K562 (cell line): Measurements from ENCODE around the gene DIP2C. TPM values are rescaled to one million over a fixed set of nuclear protein-coding genes. Genes with fewer than 3 reads are reported as not detected.

Experiments used
- ATAC-seq: fragments of 200-7000 bp; cut with Tn5 transposase; 3 replicates; pipeline ENCODE4 v1.9.1; 2020; ENCODE audit warnings: moderate library complexity
- BruUV-seq: library from RNA; stranded (reverse); fragments of 400-500 nt; replicated peaks from 2 replicates; lab custom pipeline; 2021; lab: Mats Ljungman, UMichigan
- CTCF ChIA-PET: fragments of 300-600 bp; formaldehyde crosslinking; extraction: SDS; loops from one replicate; lab custom pipeline; 2021; ENCODE audit warnings: low intra/inter-chr PET ratio; lab: Yijun Ruan, JAX
- POLR2A ChIA-PET: fragments of 300-600, 350-650 bp; sonication (Branson Sonifier 250); formaldehyde crosslinking; extraction: SDS; loops from one replicate; lab custom pipeline; 2021; ENCODE audit warnings: antibody characterized with exemption, inconsistent platforms; lab: Yijun Ruan, JAX
- DNase-seq, 4 experiments: peaks; one replicate each; pipeline versions ENCODE4 v3.0.0 to v3.0.0-alpha.2; 2011 to 2018; ENCODE audit warnings: low spot score in 3 of 4, mixed read lengths in 3 of 4; ENCODE audit errors: extremely low read depth in 1 of 4
- FAIRE-seq: peaks from 2 replicates; lab custom pipeline; 2011; peaks lifted over from hg19 to GRCh38; lab: Jason Lieb, UNC
- H2AFZ ChIP-seq: 2 replicates; pipeline ENCODE4 v1.6.0; 2011; ENCODE audit warnings: low read depth, low read length, control low read depth, inconsistent platforms
- H3K27ac ChIP-seq: fragments of 200-600 bp; 3 replicates; pipeline ENCODE4 v1.8.0; 2011; ENCODE audit warnings: low read depth, mild to moderate bottlenecking, control low read depth, inconsistent platforms, low read length, moderate library complexity, mixed read lengths; ENCODE audit errors: extremely low read depth
- H3K27me3 ChIP-seq, 2 experiments: fragments of 300-600 bp in 1 of 2; 2 replicates in 1 of 2; 3 replicates in 1 of 2; pipeline versions ENCODE4 v1.6.0 to v1.8.0; 2011; ENCODE audit warnings: inconsistent platforms in 2 of 2, low read length in 2 of 2, mild to moderate bottlenecking in 1 of 2, mixed read lengths in 1 of 2, moderate library complexity in 1 of 2; ENCODE audit not compliant: control insufficient read depth in 2 of 2, insufficient read depth in 2 of 2
- H3K36me3 ChIP-seq: fragments of 300-600 bp; 3 replicates; pipeline ENCODE4 v1.8.0; 2011; ENCODE audit warnings: mild to moderate bottlenecking, low read length, inconsistent platforms; ENCODE audit not compliant: control insufficient read depth, insufficient read depth
- H3K4me1 ChIP-seq, 2 experiments: fragments of 200-600 bp in 1 of 2; replicated peaks in 1 of 2; 2 replicates in 1 of 2; 3 replicates in 1 of 2; pipeline versions ENCODE4 v1.5.1 to v1.8.0; 2011; ENCODE audit warnings: inconsistent platforms in 2 of 2, low read length in 2 of 2, mild to moderate bottlenecking in 1 of 2, mixed read lengths in 1 of 2, moderate library complexity in 1 of 2; ENCODE audit not compliant: control insufficient read depth in 2 of 2, insufficient read depth in 2 of 2
- H3K4me2 ChIP-seq: 2 replicates; pipeline ENCODE4 v1.6.1; 2011; ENCODE audit warnings: low read length, control low read depth, inconsistent platforms, mixed read lengths; ENCODE audit not compliant: insufficient read depth
- H3K4me3 ChIP-seq: fragments of 200-600 bp; sonication (generic), shearing (Covaris generic); 2 replicates; pipeline ENCODE4 v1.5.1; 2016; ENCODE audit warnings: control low read depth, inconsistent platforms
- H3K79me2 ChIP-seq: fragments of 200-600 bp; 3 replicates; pipeline ENCODE4 v1.8.0; 2011; ENCODE audit warnings: low read length, inconsistent platforms; ENCODE audit not compliant: control insufficient read depth, insufficient read depth
- H3K9ac ChIP-seq, 2 experiments: 2 replicates each; pipeline versions ENCODE4 v1.6.0 to v1.6.1; 2011; ENCODE audit warnings: low read depth in 2 of 2, low read length in 2 of 2, control low read depth in 1 of 2, inconsistent platforms in 1 of 2, mild to moderate bottlenecking in 1 of 2, mixed read lengths in 1 of 2; ENCODE audit not compliant: insufficient read depth in 1 of 2
- H3K9me1 ChIP-seq: one replicate; pipeline ENCODE4 v1.6.0; 2011; ENCODE audit warnings: inconsistent platforms, mild to moderate bottlenecking, low read length, moderate library complexity; ENCODE audit not compliant: control insufficient read depth, insufficient read depth
- H3K9me3 ChIP-seq: replicated peaks from 2 replicates; pipeline ENCODE4 v1.5.1; 2011; ENCODE audit warnings: low read depth, low read length, inconsistent platforms; ENCODE audit not compliant: control insufficient read depth, insufficient read depth
- H4K20me1 ChIP-seq: replicated peaks from 2 replicates; pipeline ENCODE4 v1.6.1; 2011; ENCODE audit warnings: low read length, inconsistent platforms, mixed read lengths; ENCODE audit not compliant: control insufficient read depth, insufficient read depth
- CREB1 ChIP-seq, 2 experiments: sonication (generic) in 1 of 2; formaldehyde crosslinking in 1 of 2; IDR thresholded peaks; 2 replicates each; pipeline versions ENCODE4 v1.6.1 to v1.8.0; 2012 to 2022; ENCODE audit warnings: inconsistent platforms in 1 of 2, mild to moderate bottlenecking in 1 of 2, missing genetic modification reagents in 1 of 2, moderate library complexity in 1 of 2
- E2F6 ChIP-seq, 2 experiments: IDR thresholded peaks; 2 replicates each; pipeline ENCODE4 v1.6.1; 2011; ENCODE audit warnings: borderline replicate concordance in 1 of 2, control low read depth in 1 of 2, low read depth in 1 of 2, low read length in 1 of 2, mild to moderate bottlenecking in 1 of 2, mixed read lengths in 1 of 2, moderate library complexity in 1 of 2; ENCODE audit not compliant: insufficient read depth in 1 of 2, insufficient read length in 1 of 2, poor library complexity in 1 of 2, severe bottlenecking in 1 of 2; ENCODE audit errors: extremely low read depth in 1 of 2
- GTF3C2 ChIP-seq: IDR thresholded peaks from 3 replicates; pipeline ENCODE4 v1.6.1; 2011; ENCODE audit warnings: borderline replicate concordance, mild to moderate bottlenecking, moderate library complexity; ENCODE audit not compliant: insufficient read length; ENCODE audit errors: extremely low read depth
- HDAC8 ChIP-seq: fragments of 450-650 bp; IDR thresholded peaks from 2 replicates; pipeline ENCODE4 v1.6.1; 2016; ENCODE audit warnings: mild to moderate bottlenecking, missing genetic modification characterization, moderate library complexity, missing compliant biosample characterization
- L3MBTL2 ChIP-seq: fragments of 450-650 bp; IDR thresholded peaks from 2 replicates; pipeline ENCODE4 v1.6.1; 2016; ENCODE audit warnings: mild to moderate bottlenecking, moderate library complexity
- NBN ChIP-seq: fragments of 450-650 bp; IDR thresholded peaks from 2 replicates; pipeline ENCODE4 v1.6.1; 2016; ENCODE audit warnings: low read depth, mild to moderate bottlenecking
- POLR3A ChIP-seq: IDR thresholded peaks from 2 replicates; pipeline ENCODE4 v1.6.1; 2011; ENCODE audit warnings: borderline replicate concordance, mild to moderate bottlenecking, moderate library complexity; ENCODE audit not compliant: insufficient read length, insufficient read depth; ENCODE audit errors: extremely low read depth
- PTRF ChIP-seq: fragments of 450-650 bp; IDR thresholded peaks from 2 replicates; pipeline ENCODE4 v1.6.1; 2016; ENCODE audit warnings: mild to moderate bottlenecking, missing genetic modification characterization, missing compliant biosample characterization
- RAD51 ChIP-seq: fragments of 450-650 bp; IDR thresholded peaks from 2 replicates; pipeline ENCODE4 v1.7.1; 2016; ENCODE audit warnings: low read depth, mild to moderate bottlenecking, borderline replicate concordance
- TAF7 ChIP-seq: fragments of 450-650 bp; IDR thresholded peaks from 2 replicates; pipeline ENCODE4 v1.6.1; 2016; ENCODE audit warnings: missing genetic modification characterization, missing compliant biosample characterization
- TARDBP ChIP-seq: fragments of 450-650 bp; IDR thresholded peaks from 2 replicates; pipeline ENCODE4 v1.6.1; 2016
- ZEB2 ChIP-seq: fragments of 450-650 bp; IDR thresholded peaks from 2 replicates; pipeline ENCODE4 v1.6.1; 2016
- WGBS: fragments of 100-300 bp; shearing (Covaris generic); methylation state at CpG from one replicate; pipeline ENCODE4 v1.1.6; 2016; ENCODE audit warnings: low coverage, mixed read lengths; ENCODE audit not compliant: insufficient coverage; ENCODE audit errors: missing lambda C conversion rate; 5-methylcytosine and 5-hydroxymethylcytosine counted together
- in situ Hi-C: fragments of 300-500 bp; cut with MboI; formaldehyde crosslinking; loops from 4 replicates; pipeline ENCODE4 v1.15.0; 2018; ENCODE audit warnings: inconsistent platforms, mixed read lengths
- intact Hi-C: fragments of 100-400 bp; cut with micrococcal nuclease; formaldehyde crosslinking; loops from 2 replicates; pipeline ENCODE4 v1.14.2; 2022
- polyA plus RNA-seq, 8 experiments: library from polyadenylated mRNA; depleted of rRNA in 4 of 8; stranded (reverse) in 5 of 8; unstranded in 3 of 8; fragments of >200 nt; fragmentation: Nextera tagmentation in 2 of 8; fragmentation: Illumina TruSeq in 1 of 8; extraction: Ambion mirVana in 2 of 8; extraction: Trizol in 1 of 8; gene quantifications; 2 replicates each; pipeline versions ENCODE4 v1.2.1 to v1.2.3, GENCODE V29; 2011 to 2014; ENCODE audit warnings: inconsistent platforms in 1 of 8, missing spikeins in 1 of 8
- total RNA-seq, 7 experiments: library from RNA; depleted of rRNA in 6 of 7; stranded (reverse); fragments of >200 nt in 6 of 7; fragmentation: Illumina TruSeq in 2 of 7; extraction: Trizol in 2 of 7; gene quantifications; 2 replicates each; pipeline versions ENCODE4 v1.2.1 to v1.2.3, GENCODE V29; 2011 to 2021; ENCODE audit warnings: low replicate concordance in 1 of 7
- TF ChIP-seq, protein P1 (sequence below): fragments of 450-650 bp; IDR thresholded peaks from 2 replicates; pipeline ENCODE4 v1.7.1; 2018; ENCODE audit warnings: mild to moderate bottlenecking, low read depth; ENCODE audit not compliant: partially characterized antibody
- TF ChIP-seq, protein P2 (sequence below), 3 experiments: fragments of 200-800 bp in 1 of 3; sonication (Bioruptor generic) in 1 of 3; sonication (generic) in 1 of 3; formaldehyde crosslinking in 1 of 3; IDR thresholded peaks; 2 replicates each; pipeline versions ENCODE4 v1.6.1 to v1.8.0; 2016 to 2022; ENCODE audit warnings: mild to moderate bottlenecking in 2 of 3, missing compliant biosample characterization in 2 of 3, missing genetic modification characterization in 2 of 3, missing genetic modification reagents in 1 of 3

Gene DIP2C
- total and polyA plus RNA-seq, 9 of the 15 experiments (the other 6 are each of a cell fraction or from before 2014, with no cell fraction given), result 0.01 TPM; not detected in 8

DNA sequence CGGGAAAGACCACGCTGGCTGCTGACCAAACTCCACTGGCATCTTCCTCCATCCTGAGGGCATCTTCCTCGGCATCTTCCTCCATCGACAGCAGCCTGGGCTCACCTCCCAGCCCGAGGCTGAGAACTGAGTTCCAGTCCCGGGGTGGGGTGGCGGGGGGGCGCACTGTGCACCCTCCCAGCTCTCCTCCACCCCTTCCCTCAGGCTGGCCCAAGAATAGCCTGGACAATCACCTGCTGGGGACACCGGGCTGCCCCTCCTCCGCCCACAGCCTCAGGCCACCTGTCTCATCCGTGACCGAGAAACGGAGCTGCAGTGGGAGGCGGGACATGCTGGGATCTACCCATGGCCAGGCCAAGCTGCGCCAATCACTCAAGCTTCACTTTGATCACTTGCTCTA lies 37.2 kb downstream of the DIP2C start:
- H2AFZ ChIP-seq, result no peak overlapping the region
- no TSS peak for BruUV-seq
- H3K27ac ChIP-seq, result no peak overlapping the region
- in situ Hi-C loops (no loop called here), intact Hi-C loops (no loop called here)
- no peaks in the 10 kb centered on the region for H3K9me3 ChIP-seq
- no peaks in the 10 kb centered on the region for H3K79me2 ChIP-seq
- peaks cover 0 to 28% of the 10 kb centered on the region in 2 experiments; a peak in 3 of 5 replicates for H3K27me3 ChIP-seq
- no peak overlapping the region for H3K9ac ChIP-seq
- under 1% methylated on average over 15 of the region's 15 CpGs for WGBS
- H3K4me2 ChIP-seq, result no peak overlapping the region
- no peaks in the 10 kb centered on the region for H3K36me3 ChIP-seq
- DNase-seq (no peak), ATAC-seq (no peak), FAIRE-seq (no peak)
- no peaks in the 10 kb centered on the region for H3K4me1 ChIP-seq
- no peaks in the 10 kb centered on the region for H3K9me1 ChIP-seq
- POLR2A ChIA-PET, result no interaction called here
- no peaks in the 10 kb centered on the region for H4K20me1 ChIP-seq
- CTCF ChIA-PET, result no interaction called here
- no peak overlapping the region for H3K4me3 ChIP-seq
- TF ChIP-seq E2F6 (IDR thresholded peaks at IDR 0.05; ENCODE audit: borderline replicate concordance in 1 of 2, extremely low read depth in 1 of 2, insufficient read depth in 1 of 2, insufficient read length in 1 of 2, low read depth in 1 of 2, low read length in 1 of 2, poor library complexity in 1 of 2, severe bottlenecking in 1 of 2) (no peak), GTF3C2 (no peak), ZEB2 (no peak), L3MBTL2 (no peak), TAF7 (tag) (no peak), CREB1 (IDR thresholded peaks at IDR 0.05) (no peak), CREB1 (CRISPR knock-in tag; IDR thresholded peaks at IDR 0.05) (no peak), NBN (no peak), POLR3A (no peak), TARDBP (no peak), HDAC8 (tag) (no peak), PTRF (tag) (no peak), RAD51 (no peak)
- TF ChIP-seq, protein P1, sequence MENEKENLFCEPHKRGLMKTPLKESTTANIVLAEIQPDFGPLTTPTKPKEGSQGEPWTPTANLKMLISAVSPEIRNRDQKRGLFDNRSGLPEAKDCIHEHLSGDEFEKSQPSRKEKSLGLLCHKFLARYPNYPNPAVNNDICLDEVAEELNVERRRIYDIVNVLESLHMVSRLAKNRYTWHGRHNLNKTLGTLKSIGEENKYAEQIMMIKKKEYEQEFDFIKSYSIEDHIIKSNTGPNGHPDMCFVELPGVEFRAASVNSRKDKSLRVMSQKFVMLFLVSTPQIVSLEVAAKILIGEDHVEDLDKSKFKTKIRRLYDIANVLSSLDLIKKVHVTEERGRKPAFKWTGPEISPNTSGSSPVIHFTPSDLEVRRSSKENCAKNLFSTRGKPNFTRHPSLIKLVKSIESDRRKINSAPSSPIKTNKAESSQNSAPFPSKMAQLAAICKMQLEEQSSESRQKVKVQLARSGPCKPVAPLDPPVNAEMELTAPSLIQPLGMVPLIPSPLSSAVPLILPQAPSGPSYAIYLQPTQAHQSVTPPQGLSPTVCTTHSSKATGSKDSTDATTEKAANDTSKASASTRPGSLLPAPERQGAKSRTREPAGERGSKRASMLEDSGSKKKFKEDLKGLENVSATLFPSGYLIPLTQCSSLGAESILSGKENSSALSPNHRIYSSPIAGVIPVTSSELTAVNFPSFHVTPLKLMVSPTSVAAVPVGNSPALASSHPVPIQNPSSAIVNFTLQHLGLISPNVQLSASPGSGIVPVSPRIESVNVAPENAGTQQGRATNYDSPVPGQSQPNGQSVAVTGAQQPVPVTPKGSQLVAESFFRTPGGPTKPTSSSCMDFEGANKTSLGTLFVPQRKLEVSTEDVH, result no peak
- TF ChIP-seq, protein P2, sequence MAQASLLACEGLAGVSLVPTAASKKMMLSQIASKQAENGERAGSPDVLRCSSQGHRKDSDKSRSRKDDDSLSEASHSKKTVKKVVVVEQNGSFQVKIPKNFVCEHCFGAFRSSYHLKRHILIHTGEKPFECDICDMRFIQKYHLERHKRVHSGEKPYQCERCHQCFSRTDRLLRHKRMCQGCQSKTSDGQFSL (CRISPR knock-in tag; IDR thresholded peaks at IDR 0.05), result no peak
- TF ChIP-seq, protein P2 (tag; IDR thresholded peaks at IDR 0.05), result no peak
